Caco-2 (cell line): ENCODE measurements around the gene RABGAP1L. TPM values are rescaled to one million over a fixed set of nuclear protein-coding genes. Genes with fewer than 3 reads are reported as not detected.
A peak's percentile ranks its signal among the peaks of the same experiment; 100 is the strongest.

Experiments used
- BruUV-seq: library from RNA; stranded (reverse); fragments of 400-500 nt; replicated peaks from 2 replicates; lab custom pipeline; 2021; lab: Mats Ljungman, UMichigan
- CTCF ChIA-PET: fragments of 300-600 bp; sonication (Branson Sonifier 250); formaldehyde crosslinking; loops from one replicate; lab custom pipeline; 2022; ENCODE audit warnings: antibody characterized with exemption; lab: Charles Lee
- POLR2A ChIA-PET: fragments of 300-600 bp; sonication (Branson Sonifier 250); formaldehyde crosslinking; loops from one replicate; lab custom pipeline; 2022; ENCODE audit warnings: antibody characterized with exemption; lab: Charles Lee
- DNase-seq, 2 experiments: peaks; one replicate each; pipeline versions ENCODE4 v3.0.0 to v3.0.0-alpha.2; 2020 to 2022
- H3K27me3 ChIP-seq: replicated peaks from 2 replicates; pipeline ENCODE4 v1.6.0; 2011; ENCODE audit warnings: low read length; ENCODE audit not compliant: control insufficient read depth, insufficient read depth
- H3K36me3 ChIP-seq: 2 replicates; pipeline ENCODE4 v1.5.1; 2011; ENCODE audit warnings: low read length; ENCODE audit not compliant: control insufficient read depth, insufficient read depth
- H3K4me1 ChIP-seq: fragments of 250-450 bp; sonication (Bioruptor Pico); 2 replicates; pipeline ENCODE4 v1.5.1; 2020; ENCODE audit warnings: mild to moderate bottlenecking
- H3K4me3 ChIP-seq: 2 replicates; pipeline ENCODE4 v1.5.1; 2011; ENCODE audit warnings: low read depth, mild to moderate bottlenecking, control low read depth, low read length
- H3K9me3 ChIP-seq: fragments of 250-450 bp; sonication (Bioruptor Pico); 2 replicates; pipeline ENCODE4 v1.5.1; 2020; ENCODE audit warnings: mild to moderate bottlenecking, moderate library complexity
- H3K27ac Mint-ChIP-seq: one replicate; pipeline ENCODE4 v1.8.0; 2022; ENCODE audit warnings: mixed read lengths; ENCODE audit not compliant: unreplicated experiment
- H3K27me3 Mint-ChIP-seq: one replicate; pipeline ENCODE4 v1.8.0; 2022; ENCODE audit warnings: mixed read lengths; ENCODE audit not compliant: insufficient read depth, unreplicated experiment
- H3K36me3 Mint-ChIP-seq: one replicate; pipeline ENCODE4 v1.8.0; 2022; ENCODE audit warnings: mild to moderate bottlenecking, mixed read lengths; ENCODE audit not compliant: insufficient read depth, unreplicated experiment
- H3K4me1 Mint-ChIP-seq: one replicate; pipeline ENCODE4 v1.8.0; 2022; ENCODE audit warnings: low read depth, mixed read lengths; ENCODE audit not compliant: unreplicated experiment
- H3K4me3 Mint-ChIP-seq: one replicate; pipeline ENCODE4 v1.8.0; 2022; ENCODE audit warnings: mild to moderate bottlenecking, moderate library complexity, mixed read lengths; ENCODE audit not compliant: unreplicated experiment
- H3K9me3 Mint-ChIP-seq: one replicate; pipeline ENCODE4 v1.8.0; 2022; ENCODE audit warnings: mixed read lengths; ENCODE audit not compliant: unreplicated experiment
- intact Hi-C: fragments of 100-400 bp; cut with micrococcal nuclease; formaldehyde crosslinking; loops from one replicate; pipeline ENCODE4 v1.10.0; 2022; ENCODE audit not compliant: unreplicated experiment
- total RNA-seq: library from RNA; stranded (reverse); gene quantifications from 2 replicates; pipeline ENCODE4 v1.2.3, GENCODE V29; 2022
- TF ChIP-seq, protein P1 (sequence below), 2 experiments: fragments of 200-600 bp in 1 of 2; IDR thresholded peaks; 1 replicate in 1 of 2; 2 replicates in 1 of 2; pipeline versions ENCODE4 v1.5.1 to v1.8.0; 2011 to 2022; ENCODE audit warnings: antibody characterized with exemption in 1 of 2, control low read depth in 1 of 2, inconsistent platforms in 1 of 2, low read depth in 1 of 2, low read length in 1 of 2, mild to moderate bottlenecking in 1 of 2, moderate library complexity in 1 of 2; ENCODE audit not compliant: insufficient read depth in 1 of 2, severe bottlenecking in 1 of 2, unreplicated experiment in 1 of 2

RABGAP1L gene
- total RNA-seq, 1 experiment from 2014 or later, result 20.3 TPM

DNA sequence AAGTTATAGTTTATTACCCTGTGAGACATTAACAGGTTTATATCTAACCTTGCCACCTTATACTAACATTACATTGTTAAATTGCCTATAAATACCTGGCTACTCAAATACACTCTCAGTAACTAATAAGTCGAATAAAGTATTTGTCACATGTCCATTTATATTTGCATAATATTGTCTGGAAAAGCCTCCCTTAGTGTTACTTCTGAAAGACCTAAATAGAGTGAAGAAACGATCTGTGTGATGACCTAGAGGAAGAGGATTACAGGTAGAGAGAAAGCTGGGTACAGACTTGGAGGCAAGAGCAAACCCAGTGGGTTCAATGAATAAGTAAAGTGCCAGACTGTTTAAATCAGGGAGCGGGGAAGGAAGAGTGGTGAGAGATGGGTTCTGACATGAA, 837.7 kb downstream of the RABGAP1L start:
- H3K4me1 Mint-ChIP-seq, result no peaks in the 10 kb centered on the region
- H3K27ac Mint-ChIP-seq, result no peak overlapping the region
- no TSS peak for BruUV-seq
- no peaks in the 10 kb centered on the region for H3K36me3 Mint-ChIP-seq
- H3K4me3 Mint-ChIP-seq, result no peak overlapping the region
- H3K9me3 ChIP-seq, result no peaks in the 10 kb centered on the region
- TF ChIP-seq, protein P1, sequence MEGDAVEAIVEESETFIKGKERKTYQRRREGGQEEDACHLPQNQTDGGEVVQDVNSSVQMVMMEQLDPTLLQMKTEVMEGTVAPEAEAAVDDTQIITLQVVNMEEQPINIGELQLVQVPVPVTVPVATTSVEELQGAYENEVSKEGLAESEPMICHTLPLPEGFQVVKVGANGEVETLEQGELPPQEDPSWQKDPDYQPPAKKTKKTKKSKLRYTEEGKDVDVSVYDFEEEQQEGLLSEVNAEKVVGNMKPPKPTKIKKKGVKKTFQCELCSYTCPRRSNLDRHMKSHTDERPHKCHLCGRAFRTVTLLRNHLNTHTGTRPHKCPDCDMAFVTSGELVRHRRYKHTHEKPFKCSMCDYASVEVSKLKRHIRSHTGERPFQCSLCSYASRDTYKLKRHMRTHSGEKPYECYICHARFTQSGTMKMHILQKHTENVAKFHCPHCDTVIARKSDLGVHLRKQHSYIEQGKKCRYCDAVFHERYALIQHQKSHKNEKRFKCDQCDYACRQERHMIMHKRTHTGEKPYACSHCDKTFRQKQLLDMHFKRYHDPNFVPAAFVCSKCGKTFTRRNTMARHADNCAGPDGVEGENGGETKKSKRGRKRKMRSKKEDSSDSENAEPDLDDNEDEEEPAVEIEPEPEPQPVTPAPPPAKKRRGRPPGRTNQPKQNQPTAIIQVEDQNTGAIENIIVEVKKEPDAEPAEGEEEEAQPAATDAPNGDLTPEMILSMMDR (IDR thresholded peaks at IDR 0.05; ENCODE audit: insufficient read depth in 1 of 2, low read depth in 1 of 2, low read length in 1 of 2, severe bottlenecking in 1 of 2, unreplicated experiment in 1 of 2), result no peak
- intact Hi-C loops, result loop anchor here (10.0 kb wide), 1 partner anchor 732 kb away; no protein-coding TSS in a partner anchor
- CTCF ChIA-PET, result no interaction called here
- DNase-seq, result no peak
- H3K4me1 ChIP-seq, result peaks cover 7% of the 10 kb centered on the region; the same call in 1 of the 2 replicates
- no peaks in the 10 kb centered on the region for H3K36me3 ChIP-seq
- H3K27me3 ChIP-seq, result no peaks in the 10 kb centered on the region
- no peaks in the 10 kb centered on the region for H3K9me3 Mint-ChIP-seq
- no peak overlapping the region for H3K4me3 ChIP-seq
- H3K27me3 Mint-ChIP-seq, result no peaks in the 10 kb centered on the region
- POLR2A ChIA-PET, result no interaction called here

DNA sequence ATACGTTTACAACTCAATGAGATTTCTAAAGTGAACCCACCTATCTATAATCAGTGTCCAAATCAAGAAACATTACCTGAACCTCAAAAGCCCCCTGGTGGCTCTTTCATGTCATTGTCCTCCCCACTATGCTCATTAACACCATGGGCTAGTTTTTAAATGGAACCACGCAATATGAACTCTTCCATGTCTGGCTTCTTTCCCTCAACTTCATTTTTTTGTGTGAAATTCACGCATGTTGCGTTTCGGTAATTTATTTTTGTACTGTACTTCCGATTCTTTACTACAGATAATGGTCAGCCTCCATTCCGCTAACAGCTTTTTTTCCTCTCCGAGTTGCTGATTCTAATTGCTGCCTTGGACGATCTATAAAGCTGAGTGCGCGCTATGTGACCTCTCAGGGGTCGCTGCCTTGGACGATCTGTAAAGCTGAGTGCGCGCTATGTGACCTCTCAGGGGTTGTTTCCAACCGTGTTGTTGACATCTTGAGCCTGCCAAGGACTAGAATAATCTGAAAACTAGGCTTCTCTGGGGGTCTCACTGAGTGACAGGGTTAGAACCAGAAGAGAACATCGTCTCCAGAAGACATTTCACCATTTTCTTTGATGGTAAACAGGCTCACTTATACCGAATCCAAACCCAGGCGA, 839.4 kb downstream of the RABGAP1L start:
- peak overlapping the region; percentile 100 for H3K4me3 ChIP-seq
- no peaks in the 10 kb centered on the region for H3K27me3 Mint-ChIP-seq
- TF ChIP-seq, protein P1 (IDR thresholded peaks at IDR 0.05; ENCODE audit: insufficient read depth in 1 of 2, low read depth in 1 of 2, low read length in 1 of 2, severe bottlenecking in 1 of 2, unreplicated experiment in 1 of 2), result peak; percentile 77 to 81
- intact Hi-C loops, result loop anchor here (1.0 to 10.0 kb wide), 5 partner anchors 25 to 734 kb away; partner anchors contain the start of gene MRPS14
- no peaks in the 10 kb centered on the region for H3K36me3 ChIP-seq
- no peaks in the 10 kb centered on the region for H3K9me3 Mint-ChIP-seq
- BruUV-seq, result no TSS peak
- no peak overlapping the region for H3K27ac Mint-ChIP-seq
- DNase-seq, result peak; percentile 59 to 62
- no peaks in the 10 kb centered on the region for H3K9me3 ChIP-seq
- no peaks in the 10 kb centered on the region for H3K36me3 Mint-ChIP-seq
- ChIA-PET CTCF (interaction anchor here (1.0 to 3.1 kb wide), 6 partner anchors 13 to 229 kb away, joined by 4 to 18 read pairs (median 6); no protein-coding TSS in a partner anchor), POLR2A (interaction anchor here (0.6 to 2.8 kb wide), 10 partner anchors 12 to 1131 kb away, joined by 3 to 37 read pairs (median 4); partner anchors contain the start of genes GAS5, MRPS14 and ZBTB37)
- H3K4me3 Mint-ChIP-seq, result no peak overlapping the region
- H3K27me3 ChIP-seq, result no peaks in the 10 kb centered on the region
- H3K4me1 Mint-ChIP-seq, result no peaks in the 10 kb centered on the region
- H3K4me1 ChIP-seq, result peaks cover 9% of the 10 kb centered on the region; the same call in 1 of the 2 replicates

DNA sequence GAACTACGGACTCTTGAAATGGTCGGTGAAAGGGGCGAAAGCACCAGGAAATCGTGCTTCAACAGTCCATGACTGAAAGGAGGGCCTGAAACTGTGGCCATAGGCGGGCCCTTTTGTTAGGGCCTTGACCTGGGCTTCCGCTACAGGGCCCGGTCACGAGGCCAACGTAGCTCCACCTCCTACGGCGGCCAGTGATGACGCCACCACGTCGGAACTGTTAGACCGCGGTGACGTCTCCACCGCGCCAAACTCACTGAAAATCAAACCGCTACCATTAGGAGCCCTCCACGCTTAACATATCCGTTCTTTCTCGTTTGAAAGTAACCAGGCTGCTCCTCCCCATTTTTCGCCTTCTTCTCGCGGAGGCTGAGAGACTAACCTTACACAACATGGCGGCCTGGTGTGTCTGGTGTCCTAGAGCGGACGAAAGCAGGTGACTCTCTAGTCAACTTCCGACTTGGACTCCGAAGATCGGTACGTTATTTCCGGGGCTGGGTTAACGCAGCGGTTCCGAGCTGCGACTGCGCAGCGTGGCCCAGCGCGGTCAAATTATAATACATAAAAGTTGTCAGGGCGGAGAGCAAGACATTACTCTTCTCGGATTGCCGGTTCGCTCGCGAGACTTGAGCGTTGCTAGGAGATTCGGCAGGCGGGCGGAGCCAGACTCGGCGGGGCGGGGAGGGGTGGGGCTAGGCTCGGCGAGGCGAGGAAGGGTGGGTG, 840.1 kb downstream of the RABGAP1L start:
- Mint-ChIP-seq H3K9me3 (no peaks in the 10 kb centered on the region), H3K27me3 (no peaks in the 10 kb centered on the region), H3K27ac (no peak overlapping the region), H3K4me1 (no peaks in the 10 kb centered on the region), H3K4me3 (no peak overlapping the region), H3K36me3 (peaks cover 3% of the 10 kb centered on the region)
- BruUV-seq, result TSS peak; percentile 71
- ChIA-PET CTCF (interaction anchor here (0.6 to 3.1 kb wide), 8 partner anchors 14 to 230 kb away, joined by 4 to 18 read pairs (median 4); no protein-coding TSS in a partner anchor), POLR2A (interaction anchor here (0.5 to 2.8 kb wide), 15 partner anchors 11 to 1131 kb away, joined by 3 to 37 read pairs (median 4); partner anchors contain the start of genes GAS5, MRPS14 and ZBTB37)
- Histone ChIP-seq H3K27me3 (no peaks in the 10 kb centered on the region), H3K4me1 (peaks cover 9% of the 10 kb centered on the region; the same call in 1 of the 2 replicates), H3K4me3 (peak overlapping the region; percentile 100), H3K9me3 (no peaks in the 10 kb centered on the region), H3K36me3 (no peaks in the 10 kb centered on the region)
- intact Hi-C loops, result loop anchor here (1.0 to 10.0 kb wide), 3 partner anchors 24 to 735 kb away; partner anchors contain the start of gene MRPS14
- TF ChIP-seq, protein P1 (IDR thresholded peaks at IDR 0.05; ENCODE audit: insufficient read depth in 1 of 2, low read depth in 1 of 2, low read length in 1 of 2, severe bottlenecking in 1 of 2, unreplicated experiment in 1 of 2), result no peak
- DNase-seq, result peak; percentile 95 to 98
